H9 (cell line): ENCODE results near the gene PRR5L. TPM values are rescaled to one million over a fixed set of nuclear protein-coding genes. Genes with fewer than 3 reads are reported as not detected.
A peak's percentile ranks its signal among the peaks of the same experiment; 100 is the strongest.

Experiments used
- DNase-seq: peaks from one replicate; pipeline ENCODE4 v3.0.0-alpha.2; 2017
- H2AFZ ChIP-seq: one replicate; pipeline ENCODE4 v1.6.1; 2013; ENCODE audit warnings: mild to moderate bottlenecking, low read length, control low read depth, moderate library complexity
- H2AK5ac ChIP-seq: 2 replicates; pipeline ENCODE4 v1.6.1; 2013; ENCODE audit warnings: low read length, control low read depth, mixed read lengths; ENCODE audit not compliant: insufficient read length
- H2BK120ac ChIP-seq: one replicate; pipeline ENCODE4 v1.6.1; 2013; ENCODE audit warnings: low read depth, mild to moderate bottlenecking, low read length, control low read depth, inconsistent platforms; ENCODE audit not compliant: poor library complexity, severe bottlenecking
- H2BK12ac ChIP-seq: 2 replicates; pipeline ENCODE4 v1.6.1; 2013; ENCODE audit warnings: low read length, control low read depth, mixed read lengths, low read depth; ENCODE audit not compliant: insufficient read length
- H2BK15ac ChIP-seq: 2 replicates; pipeline ENCODE4 v1.6.1; 2013; ENCODE audit warnings: low read depth, low read length, control low read depth
- H2BK20ac ChIP-seq: one replicate; pipeline ENCODE4 v1.6.1; 2013; ENCODE audit warnings: low read depth, mild to moderate bottlenecking, low read length, control low read depth, inconsistent platforms; ENCODE audit not compliant: poor library complexity, severe bottlenecking
- H2BK5ac ChIP-seq: 2 replicates; pipeline ENCODE4 v1.6.1; 2013; ENCODE audit warnings: low read length, control low read depth, mixed read lengths; ENCODE audit not compliant: insufficient read length
- H3K14ac ChIP-seq: 2 replicates; pipeline ENCODE4 v1.6.1; 2013; ENCODE audit warnings: low read length, control low read depth; ENCODE audit not compliant: insufficient read depth
- H3K18ac ChIP-seq: 2 replicates; pipeline ENCODE4 v1.6.1; 2013; ENCODE audit warnings: low read depth, mild to moderate bottlenecking, mixed read lengths, low read length, control low read depth; ENCODE audit not compliant: insufficient read length
- H3K23ac ChIP-seq: 2 replicates; pipeline ENCODE4 v1.6.1; 2013; ENCODE audit warnings: low read length, control low read depth, mixed read lengths, low read depth; ENCODE audit not compliant: insufficient read length
- H3K23me2 ChIP-seq: 2 replicates; pipeline ENCODE4 v1.6.1; 2013; ENCODE audit warnings: low read depth, mild to moderate bottlenecking, mixed read lengths, low read length, control low read depth; ENCODE audit not compliant: insufficient read length, poor library complexity, severe bottlenecking
- H3K27ac ChIP-seq: 2 replicates; pipeline ENCODE4 v1.5.1; 2013; ENCODE audit warnings: low read length, control low read depth, mixed read lengths, low read depth; ENCODE audit not compliant: insufficient read length
- H3K27me3 ChIP-seq: 2 replicates; pipeline ENCODE4 v1.6.1; 2013; ENCODE audit warnings: low read length, control low read depth, inconsistent platforms; ENCODE audit not compliant: insufficient read depth
- H3K4ac ChIP-seq: 2 replicates; pipeline ENCODE4 v1.6.1; 2013; ENCODE audit warnings: low read depth, mild to moderate bottlenecking, control low read depth, inconsistent platforms, low read length, moderate library complexity
- H3K4me1 ChIP-seq: 2 replicates; pipeline ENCODE4 v1.6.1; 2013; ENCODE audit warnings: low read length, control low read depth, inconsistent platforms; ENCODE audit not compliant: insufficient read depth
- H3K4me2 ChIP-seq: 2 replicates; pipeline ENCODE4 v1.6.1; 2013; ENCODE audit warnings: low read length, control low read depth, mixed read lengths; ENCODE audit not compliant: insufficient read length, insufficient read depth
- H3K56ac ChIP-seq: 2 replicates; pipeline ENCODE4 v1.6.1; 2013; ENCODE audit warnings: low read depth, mild to moderate bottlenecking, mixed read lengths, low read length, control low read depth; ENCODE audit not compliant: insufficient read length
- H3K79me1 ChIP-seq: 2 replicates; pipeline ENCODE4 v1.6.1; 2013; ENCODE audit warnings: low read depth, mild to moderate bottlenecking, moderate library complexity, low read length, control low read depth, inconsistent platforms; ENCODE audit not compliant: insufficient read depth, poor library complexity, severe bottlenecking
- H3K79me2 ChIP-seq: 2 replicates; pipeline ENCODE4 v1.6.1; 2013; ENCODE audit warnings: low read length, control low read depth, inconsistent platforms; ENCODE audit not compliant: insufficient read depth
- H3K9ac ChIP-seq: 2 replicates; pipeline ENCODE4 v1.6.1; 2013; ENCODE audit warnings: low read length, control low read depth, mixed read lengths; ENCODE audit not compliant: insufficient read length; ENCODE audit errors: extremely low read depth
- H3K9me3 ChIP-seq: one replicate; pipeline ENCODE4 v1.6.1; 2013; ENCODE audit warnings: low read depth, low read length, inconsistent platforms; ENCODE audit not compliant: control insufficient read depth
- H3T11ph ChIP-seq: one replicate; pipeline ENCODE4 v1.6.1; 2013; ENCODE audit warnings: mild to moderate bottlenecking, low read length, control low read depth, inconsistent platforms
- H4K20me1 ChIP-seq: one replicate; pipeline ENCODE4 v1.6.1; 2013; ENCODE audit not compliant: control insufficient read depth, insufficient read length, insufficient read depth
- H4K5ac ChIP-seq: 2 replicates; pipeline ENCODE4 v1.6.1; 2013; ENCODE audit warnings: low read depth, mild to moderate bottlenecking, mixed read lengths, low read length, control low read depth; ENCODE audit not compliant: insufficient read length
- H4K8ac ChIP-seq: replicated peaks from 2 replicates; pipeline ENCODE4 v1.6.1; 2013; ENCODE audit warnings: low read length, control low read depth, mixed read lengths, low read depth; ENCODE audit not compliant: insufficient read length
- H4K91ac ChIP-seq: 2 replicates; pipeline ENCODE4 v1.6.1; 2013; ENCODE audit warnings: low read depth, mild to moderate bottlenecking, moderate library complexity, mixed read lengths, low read length, control low read depth; ENCODE audit not compliant: insufficient read length
- H3K27ac Mint-ChIP-seq, 3 experiments: 2 replicates in 2 of 3; 3 replicates in 1 of 3; pipeline ENCODE4 v1.8.0; 2020 to 2021; ENCODE audit warnings: mixed read lengths in 3 of 3, mild to moderate bottlenecking in 1 of 3, moderate library complexity in 1 of 3
- H3K27me3 Mint-ChIP-seq: 2 replicates; pipeline ENCODE4 v1.8.0; 2021; ENCODE audit warnings: low read depth, mild to moderate bottlenecking, moderate library complexity, mixed read lengths
- H3K36me3 Mint-ChIP-seq, 3 experiments: 2 replicates in 2 of 3; 3 replicates in 1 of 3; pipeline ENCODE4 v1.8.0; 2020 to 2021; ENCODE audit warnings: low read depth in 3 of 3, mixed read lengths in 3 of 3; ENCODE audit not compliant: insufficient read depth in 1 of 3
- H3K4me1 Mint-ChIP-seq, 2 experiments: 2 replicates each; pipeline ENCODE4 v1.8.0; 2020; ENCODE audit warnings: mixed read lengths in 2 of 2
- H3K4me3 Mint-ChIP-seq, 2 experiments: 2 replicates in 1 of 2; 3 replicates in 1 of 2; pipeline ENCODE4 v1.8.0; 2020 to 2021; ENCODE audit warnings: mild to moderate bottlenecking in 2 of 2, mixed read lengths in 2 of 2, moderate library complexity in 1 of 2
- H3K9me3 Mint-ChIP-seq, 2 experiments: 2 replicates in 1 of 2; 3 replicates in 1 of 2; pipeline ENCODE4 v1.8.0; 2020; ENCODE audit warnings: mild to moderate bottlenecking in 2 of 2, mixed read lengths in 2 of 2, moderate library complexity in 1 of 2
- WGBS: extraction: QIAGEN DNeasy Blood & Tissue Kit; methylation state at CpG from one replicate; pipeline ENCODE4 v1.1.7; 2013; ENCODE audit warnings: missing lambda C conversion rate, low lambda C conversion rate, mixed read lengths; ENCODE audit not compliant: insufficient read length; ENCODE audit errors: extremely low coverage; 5-methylcytosine and 5-hydroxymethylcytosine counted together
- total RNA-seq: library from RNA; stranded (reverse); gene quantifications from 2 replicates; pipeline ENCODE4 v1.2.1, GENCODE V29; 2021
- TF ChIP-seq, protein P1 (sequence below): fragments of 200-600 bp; sonication (generic); conservative IDR thresholded peaks from 3 replicates; pipeline ENCODE4 v1.8.0; 2021; ENCODE audit warnings: antibody characterized with exemption, mild to moderate bottlenecking

Gene PRR5L
- total RNA-seq, 1 experiment from 2014 or later, result 5.6 TPM

DNA sequence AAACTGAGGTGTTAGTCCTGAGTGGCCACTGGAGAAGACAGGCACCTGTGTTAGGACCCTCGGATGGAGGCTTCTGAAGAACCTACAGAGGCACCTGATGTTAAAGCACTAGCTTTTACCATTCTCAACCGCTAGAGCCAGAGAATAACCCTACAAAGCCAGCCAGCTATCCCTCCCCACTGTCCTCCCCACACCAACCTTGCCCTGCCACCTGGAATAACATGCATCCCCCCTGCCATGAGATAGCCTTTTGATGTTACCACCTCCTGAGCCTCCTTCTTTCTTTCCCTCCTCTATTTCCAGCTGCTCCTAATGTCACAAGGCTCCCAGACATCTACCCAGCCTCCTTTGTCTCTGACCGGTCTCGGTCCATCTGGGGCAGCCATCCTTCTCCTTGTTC is 35.0 kb upstream of the PRR5L start:
- Mint-ChIP-seq H3K27me3 (peaks cover 40% of the 10 kb centered on the region), H3K9me3 (no peaks in the 10 kb centered on the region), H3K36me3 (no peaks in the 10 kb centered on the region; a peak in 1 of 7 replicates), H3K27ac (no peak overlapping the region), H3K4me3 (no peak overlapping the region), H3K4me1 (peaks cover 15 to 21% of the 10 kb centered on the region in 2 experiments)
- H3K79me2 ChIP-seq, result 0 out of 2 replicates have a peak, but pooled peaks cover 2% of the 10 kb centered on the region
- no peak overlapping the region for H2AFZ ChIP-seq
- H3K79me1 ChIP-seq, result no peaks in the 10 kb centered on the region
- no peaks in the 10 kb centered on the region for H3K23me2 ChIP-seq
- H4K5ac ChIP-seq, result no peak overlapping the region
- H3T11ph ChIP-seq, result no peak overlapping the region
- no peaks in the 10 kb centered on the region for H4K20me1 ChIP-seq
- no peak overlapping the region for H2AK5ac ChIP-seq
- TF ChIP-seq, protein P1, sequence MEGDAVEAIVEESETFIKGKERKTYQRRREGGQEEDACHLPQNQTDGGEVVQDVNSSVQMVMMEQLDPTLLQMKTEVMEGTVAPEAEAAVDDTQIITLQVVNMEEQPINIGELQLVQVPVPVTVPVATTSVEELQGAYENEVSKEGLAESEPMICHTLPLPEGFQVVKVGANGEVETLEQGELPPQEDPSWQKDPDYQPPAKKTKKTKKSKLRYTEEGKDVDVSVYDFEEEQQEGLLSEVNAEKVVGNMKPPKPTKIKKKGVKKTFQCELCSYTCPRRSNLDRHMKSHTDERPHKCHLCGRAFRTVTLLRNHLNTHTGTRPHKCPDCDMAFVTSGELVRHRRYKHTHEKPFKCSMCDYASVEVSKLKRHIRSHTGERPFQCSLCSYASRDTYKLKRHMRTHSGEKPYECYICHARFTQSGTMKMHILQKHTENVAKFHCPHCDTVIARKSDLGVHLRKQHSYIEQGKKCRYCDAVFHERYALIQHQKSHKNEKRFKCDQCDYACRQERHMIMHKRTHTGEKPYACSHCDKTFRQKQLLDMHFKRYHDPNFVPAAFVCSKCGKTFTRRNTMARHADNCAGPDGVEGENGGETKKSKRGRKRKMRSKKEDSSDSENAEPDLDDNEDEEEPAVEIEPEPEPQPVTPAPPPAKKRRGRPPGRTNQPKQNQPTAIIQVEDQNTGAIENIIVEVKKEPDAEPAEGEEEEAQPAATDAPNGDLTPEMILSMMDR, result 0 out of 3 replicates have a peak, but pooled peaks have one; percentile 13
- H2BK5ac ChIP-seq, result no peak overlapping the region
- WGBS, result no CpG with 5 or more reads among the region's 4 CpGs
- H2BK20ac ChIP-seq, result no peak overlapping the region
- H3K9ac ChIP-seq, result no peak overlapping the region
- no peaks in the 10 kb centered on the region for H3K4me1 ChIP-seq
- no peak overlapping the region for H4K8ac ChIP-seq
- H2BK12ac ChIP-seq, result no peak overlapping the region
- no peak overlapping the region for H2BK120ac ChIP-seq
- H3K4ac ChIP-seq, result no peak overlapping the region
- H2BK15ac ChIP-seq, result no peak overlapping the region
- H3K23ac ChIP-seq, result no peak overlapping the region
- no peak overlapping the region for H3K56ac ChIP-seq
- H4K91ac ChIP-seq, result no peak overlapping the region
- H3K27me3 ChIP-seq, result no peaks in the 10 kb centered on the region; the same call in 1 of the 2 replicates
- H3K4me2 ChIP-seq, result no peak overlapping the region
- H3K14ac ChIP-seq, result no peak overlapping the region
- peaks cover 4% of the 10 kb centered on the region for H3K9me3 ChIP-seq
- H3K18ac ChIP-seq, result no peak overlapping the region
- H3K27ac ChIP-seq, result no peak overlapping the region
- DNase-seq, result no peak
